IPS DF 19.7 (cell line): ENCODE data around the gene SLC7A6OS.

ENCODE experiments used
- DNase-seq: peaks from one replicate; pipeline ENCODE4 v3.0.0-alpha.2; 2013; ENCODE audit warnings: low read depth, low spot score

Gene SLC7A6OS

DNA sequence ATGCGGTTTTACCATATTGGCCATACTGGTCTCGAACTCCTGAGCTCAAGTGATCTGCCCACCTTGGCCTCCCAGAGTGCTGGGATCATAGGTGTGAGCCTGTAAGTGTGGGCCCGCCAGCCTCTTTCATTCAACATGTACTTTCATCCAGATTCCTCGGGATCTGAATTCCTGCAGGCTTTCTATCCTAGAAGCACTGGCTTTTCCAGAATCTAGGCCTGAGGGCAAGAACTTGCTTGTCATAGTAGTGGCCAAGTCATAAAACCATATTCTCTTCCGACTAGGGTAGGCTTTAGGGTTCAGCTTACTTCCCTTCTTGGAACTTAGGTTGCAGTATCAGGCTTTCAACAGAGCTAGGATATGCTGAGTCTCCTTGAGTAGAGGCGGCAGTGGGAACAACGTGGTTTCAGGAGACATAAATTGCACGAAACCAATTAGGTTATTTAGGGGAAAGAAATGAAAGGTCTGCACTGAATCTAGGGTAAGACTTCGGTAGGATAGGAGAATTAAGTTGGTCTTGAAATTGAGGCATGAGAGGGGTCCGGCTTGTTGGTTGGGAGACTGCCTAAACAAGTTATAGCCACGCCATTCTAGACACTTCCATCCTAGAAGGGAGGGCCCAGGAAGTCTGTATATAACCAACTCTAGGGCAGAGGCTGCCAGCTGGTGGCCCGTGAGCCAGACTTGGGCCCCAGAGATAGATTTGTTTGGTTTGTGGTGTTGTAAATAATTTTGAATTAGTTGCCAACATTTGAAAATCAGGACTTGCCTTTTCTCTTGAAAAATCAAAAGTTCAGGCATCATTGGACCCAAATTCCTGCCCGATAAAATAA, 30.8 kb downstream of the SLC7A6OS start:
- DNase-seq: no peak

DNA sequence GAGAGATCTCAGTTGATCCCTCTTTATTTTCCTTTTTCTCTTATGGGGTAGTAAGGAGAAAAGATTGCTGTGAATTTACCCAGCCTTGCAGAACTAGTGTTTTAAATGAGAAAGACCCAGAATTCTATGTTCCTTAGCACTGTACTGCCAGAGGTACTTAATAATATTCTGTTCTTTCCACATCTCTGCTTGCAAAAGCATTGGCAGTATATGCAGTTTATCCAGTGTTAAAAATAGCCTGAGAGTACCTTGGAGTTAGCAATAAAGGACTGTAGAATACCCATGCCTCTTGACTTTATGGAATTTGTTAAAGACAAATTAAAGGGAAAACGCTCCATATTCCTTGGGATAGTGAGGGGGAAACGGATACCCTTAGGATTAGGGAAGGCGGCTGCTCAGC, 34.5 kb downstream of the SLC7A6OS start:
- DNase-seq: no peak

DNA sequence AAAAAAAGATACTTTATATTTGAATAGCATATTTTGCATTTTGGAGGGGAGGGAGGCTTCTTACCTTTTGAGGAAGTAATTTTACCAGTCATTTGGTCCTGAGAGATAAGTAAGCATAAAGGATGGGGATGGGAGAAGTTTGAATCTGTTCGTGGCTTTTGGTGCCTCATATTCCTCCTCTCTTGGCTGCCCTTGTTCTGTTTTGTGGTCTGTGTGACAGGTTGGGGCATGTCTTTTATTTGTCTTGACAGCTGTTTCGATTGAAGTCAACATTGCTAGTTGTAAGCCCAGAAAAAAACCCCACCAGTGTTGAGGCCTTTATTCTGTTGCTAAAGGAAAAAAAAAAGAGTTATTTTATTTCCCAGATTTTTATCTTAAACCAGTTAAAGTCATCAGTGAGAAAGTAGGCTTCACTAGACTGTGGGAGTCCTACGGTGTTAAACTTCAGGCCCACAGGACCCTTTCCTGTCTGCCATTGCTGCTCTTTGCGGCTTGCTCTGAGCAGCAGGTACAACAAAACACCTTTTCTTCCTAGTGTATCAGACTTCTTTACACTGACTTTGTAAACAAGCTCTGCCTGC, 35.0 kb downstream of the SLC7A6OS start:
- DNase-seq: no peak

DNA sequence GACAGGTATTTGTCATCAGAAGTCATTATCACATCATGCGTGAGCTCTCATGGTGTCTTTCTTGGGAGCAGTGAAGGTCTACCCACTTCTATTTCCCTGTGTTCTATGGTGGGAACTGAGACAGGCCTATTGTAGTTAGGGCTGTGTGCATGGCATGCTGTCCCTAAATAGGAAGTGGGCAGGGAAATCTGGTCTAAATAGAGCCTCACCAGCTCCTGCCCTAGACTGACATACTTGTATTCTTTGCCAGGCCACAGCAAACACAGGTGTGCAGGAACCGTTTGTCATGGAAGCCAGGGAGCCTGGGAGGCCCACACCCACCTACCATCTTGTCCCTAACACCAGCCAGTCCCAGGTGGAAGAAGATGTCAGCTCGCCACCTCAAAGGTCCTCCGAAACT, 36.3 kb downstream of the SLC7A6OS start:
- no peak for DNase-seq

DNA sequence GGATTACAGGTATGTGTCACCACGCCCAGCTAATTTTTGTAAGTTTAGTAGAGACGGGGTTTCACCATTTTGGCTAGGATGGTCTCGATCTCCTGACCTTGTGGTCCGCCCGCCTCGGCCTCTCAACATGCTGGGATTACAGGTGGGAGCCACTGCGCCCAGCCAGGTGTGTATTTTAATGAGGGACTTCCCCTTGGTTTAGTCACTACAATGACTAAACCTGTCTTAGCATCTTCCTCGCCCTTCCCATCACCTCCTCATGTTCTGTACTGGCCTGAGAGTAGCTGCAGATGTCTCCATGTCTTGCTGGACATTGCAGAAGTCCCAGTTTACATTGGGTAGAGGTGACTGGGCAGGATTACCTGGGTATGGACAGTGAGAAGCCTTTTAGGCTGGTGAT, 36.9 kb downstream of the SLC7A6OS start:
- no peak for DNase-seq

DNA sequence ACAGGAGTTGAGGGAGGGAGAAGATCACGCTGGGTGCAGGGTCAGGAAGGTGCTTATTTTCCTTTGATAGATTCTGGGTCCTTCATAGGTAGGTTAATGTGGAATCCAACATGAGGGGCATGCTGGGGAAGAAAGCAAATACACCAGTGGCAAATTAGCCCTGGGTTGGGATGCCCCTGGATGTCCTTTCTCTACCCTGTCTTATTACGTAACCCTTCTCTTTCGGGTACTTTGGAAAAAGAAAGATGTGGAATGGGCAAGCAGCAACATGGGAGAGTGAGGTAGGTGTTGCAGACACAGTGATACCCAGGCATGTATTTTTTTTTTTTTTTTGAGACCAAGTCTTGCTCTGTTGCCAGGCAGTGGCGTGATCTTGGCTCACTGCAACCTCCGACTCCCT, 37.3 kb downstream of the SLC7A6OS start:
- DNase-seq: no peak

DNA sequence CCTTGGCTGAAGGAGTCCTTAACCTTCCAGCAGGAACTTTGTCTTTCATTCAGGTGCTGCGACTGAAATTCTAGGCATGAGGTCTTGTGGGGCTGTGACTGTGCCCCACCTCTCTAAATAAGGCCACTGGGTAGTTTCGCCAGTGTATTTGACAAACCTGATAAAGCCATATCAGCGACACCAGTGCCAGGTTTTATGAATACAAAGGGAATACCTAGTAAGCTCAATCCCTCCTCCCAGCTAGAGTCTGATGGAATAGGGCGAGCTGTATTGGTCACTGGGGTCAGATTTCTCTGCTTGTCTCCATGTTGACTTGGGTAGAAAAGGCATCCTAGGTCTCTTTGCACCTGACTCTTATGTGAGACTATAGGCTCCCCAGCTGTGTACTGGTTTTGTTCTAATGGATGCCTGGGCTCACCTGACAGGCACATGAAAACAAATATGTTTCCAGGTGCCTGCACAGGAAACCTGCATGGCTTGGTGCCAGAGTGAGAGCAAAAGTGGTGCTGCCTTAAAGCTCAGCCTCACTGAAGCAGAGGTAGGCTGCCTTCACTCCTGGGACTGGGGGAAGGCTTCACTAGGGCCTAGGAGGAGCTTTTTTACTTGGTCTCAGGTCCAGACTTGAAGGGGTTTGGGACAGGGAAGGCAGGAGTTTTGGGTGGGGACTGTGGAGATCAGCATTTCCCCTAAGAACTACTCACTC, 38.1 kb downstream of the SLC7A6OS start:
- no peak for DNase-seq

DNA sequence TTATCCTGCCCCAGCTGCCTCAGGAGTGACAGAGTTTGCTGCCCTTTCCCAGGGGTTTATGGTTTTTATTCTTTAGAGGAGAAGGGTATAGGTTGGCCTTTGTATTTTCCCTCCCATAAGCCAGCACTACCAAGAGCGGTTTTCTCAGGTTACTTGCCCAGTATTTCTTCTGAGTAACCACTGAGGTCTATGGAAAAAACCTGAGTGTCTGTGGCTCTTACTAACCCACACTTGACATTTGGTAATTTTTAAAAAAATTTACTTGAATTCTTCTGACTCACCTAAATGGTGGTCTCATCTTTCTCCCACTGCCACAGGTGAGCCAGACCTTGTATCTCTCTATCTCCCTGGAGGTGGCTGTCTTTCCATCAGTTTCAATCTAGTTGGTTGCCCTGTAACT, 40.4 kb downstream of the SLC7A6OS start:
- no peak for DNase-seq

DNA sequence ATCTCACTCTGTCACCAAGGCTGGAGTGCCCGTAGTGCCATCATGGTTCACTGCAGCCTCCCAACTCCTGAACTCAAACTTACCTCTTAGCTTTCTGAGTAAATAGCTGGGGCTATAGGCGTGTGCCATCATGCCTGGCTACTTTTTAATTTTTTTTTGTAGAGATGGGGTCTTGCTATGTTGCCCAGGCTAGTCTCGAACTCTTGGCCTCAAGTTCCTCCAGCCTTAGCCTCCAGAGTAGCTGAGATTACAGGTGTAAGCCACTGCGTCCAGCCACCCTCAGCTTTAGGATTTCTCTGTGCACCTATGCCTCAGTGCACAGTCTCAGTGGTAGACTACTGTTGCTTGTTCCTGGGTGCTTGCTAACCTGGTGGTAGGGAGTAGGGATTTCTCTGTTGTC, 41.0 kb downstream of the SLC7A6OS start:
- no peak for DNase-seq

DNA sequence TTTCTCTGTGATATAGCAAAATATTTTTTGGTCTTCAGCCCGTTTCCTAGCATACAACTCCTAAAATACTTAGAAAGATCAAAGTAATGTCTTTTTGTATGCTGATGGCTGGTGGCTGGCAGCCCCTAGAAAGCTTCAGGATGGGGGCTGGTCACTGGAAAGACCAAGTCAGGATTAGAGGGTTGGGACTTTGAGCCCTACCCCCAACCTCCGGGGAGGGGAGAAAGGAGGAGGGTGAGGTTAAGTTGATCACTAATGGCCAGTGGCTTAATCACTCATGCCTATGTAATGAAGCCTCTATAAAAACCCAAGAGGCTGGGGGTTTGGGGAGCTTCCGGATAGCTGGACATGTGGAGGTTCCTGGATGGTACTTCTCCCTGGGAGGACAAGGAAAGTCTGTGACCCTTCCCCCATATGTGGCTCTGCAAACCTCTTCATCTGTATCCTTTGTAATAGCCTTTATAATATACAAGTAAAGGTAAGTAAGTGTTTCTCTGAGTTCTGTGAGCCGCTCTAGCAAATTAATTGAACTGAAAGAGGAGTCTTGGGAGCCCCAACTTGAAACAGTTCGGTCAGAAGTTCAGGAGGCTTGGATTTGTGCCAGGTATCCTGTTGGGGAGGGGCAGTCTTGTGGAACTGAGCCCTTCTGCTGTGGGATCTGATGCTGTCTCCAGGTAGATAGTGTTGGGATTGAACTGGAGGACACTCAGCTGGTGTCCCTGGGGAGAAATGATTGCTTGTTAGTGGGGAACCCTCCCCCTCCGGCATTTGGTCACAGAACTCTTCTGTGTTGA, 42.9 kb downstream of the SLC7A6OS start:
- DNase-seq: no peak

DNA sequence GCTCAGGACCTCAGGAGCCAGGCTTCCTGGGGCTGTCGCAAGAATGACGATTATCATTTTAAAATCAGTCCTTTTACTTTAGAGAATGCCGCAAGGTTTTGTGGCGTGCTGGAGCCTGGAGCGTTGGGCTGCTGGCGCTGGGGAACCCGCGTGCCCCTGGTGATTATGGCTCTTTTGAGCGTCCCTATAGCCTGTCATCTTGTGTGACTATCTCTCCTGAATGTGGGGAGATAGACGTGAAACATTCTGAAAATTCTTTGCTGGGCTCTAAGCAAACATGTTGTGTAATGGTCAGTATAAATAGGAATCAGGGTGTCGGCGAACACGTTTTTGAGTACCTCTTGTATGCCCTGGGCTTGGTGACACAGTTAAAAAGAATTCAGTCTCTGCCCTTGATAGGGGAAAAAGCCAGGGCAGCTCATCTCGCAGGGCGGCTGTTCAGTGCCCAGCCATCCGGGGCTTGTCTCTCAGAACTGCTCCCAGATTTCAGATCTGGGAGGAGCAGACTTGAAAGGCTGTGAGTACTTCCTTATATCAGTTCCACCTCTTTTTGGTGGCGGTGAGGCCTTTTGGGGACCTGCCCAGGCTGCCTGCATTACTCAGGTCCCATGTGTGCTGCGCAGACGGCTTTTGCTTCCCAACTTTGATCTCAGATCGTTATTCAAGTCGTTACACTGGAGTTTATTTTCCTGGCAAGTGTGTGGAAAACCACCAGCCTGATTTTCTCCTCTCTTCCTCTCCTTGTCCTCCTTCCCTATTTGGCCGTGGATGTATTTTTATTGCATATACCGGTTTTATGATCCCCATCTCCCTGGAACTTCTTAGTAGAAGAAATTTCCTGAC, 45.4 kb downstream of the SLC7A6OS start:
- no peak for DNase-seq

DNA sequence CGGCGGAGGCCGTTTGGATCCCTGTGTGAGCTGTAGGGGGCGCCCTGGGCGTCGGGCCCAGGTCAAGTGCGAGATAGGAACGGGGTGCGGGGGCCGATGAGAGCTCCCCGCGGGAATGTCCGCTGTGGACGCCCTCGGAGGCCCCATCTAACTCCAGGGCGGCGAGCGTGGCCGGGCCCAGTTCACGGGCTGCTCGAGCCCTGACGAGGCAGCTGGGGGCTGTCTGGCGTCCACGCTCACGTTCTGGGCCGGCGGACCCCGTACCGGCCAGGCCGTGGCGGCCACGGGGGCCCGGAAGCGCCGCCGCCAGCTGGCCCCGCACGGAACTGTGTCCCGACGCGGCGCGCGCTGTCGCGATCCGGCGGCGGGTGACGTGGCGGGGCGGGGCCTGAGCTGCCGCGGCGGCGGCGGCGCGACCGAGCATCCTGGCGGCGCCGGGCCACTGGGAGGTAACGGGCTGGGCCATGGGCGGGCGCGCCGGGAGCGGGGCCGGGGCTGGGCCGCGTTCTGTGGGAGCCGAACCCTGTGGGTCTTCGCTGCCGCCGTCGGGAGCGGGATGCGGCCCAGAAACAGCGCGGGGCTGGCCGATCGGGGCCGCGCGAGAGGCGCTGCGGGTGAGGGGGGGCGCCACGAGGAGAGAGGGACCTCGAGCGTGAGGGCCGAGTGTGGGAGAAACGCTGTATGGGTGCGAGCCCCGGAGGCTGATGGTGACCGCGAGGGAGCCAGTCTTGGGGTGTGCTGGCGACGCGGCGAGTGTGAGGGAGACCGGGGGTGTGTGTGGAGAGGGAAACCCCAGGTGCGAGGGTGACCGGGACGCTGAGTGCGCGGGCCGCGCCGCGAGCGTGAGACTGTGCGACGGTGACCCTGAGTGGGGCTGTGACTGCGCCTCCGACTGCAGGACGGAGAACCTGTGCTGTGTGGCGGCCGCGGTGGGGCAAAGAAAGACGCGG, 46.3 kb downstream of the SLC7A6OS start, which contains the start of gene SLC7A6:
Gene SLC7A6, plus strand, starts transcription at position 399 of the 950 bp plus-strand sequence. CDS start 10,201 bp downstream, outside the sequence.
- DNase-seq: no peak

DNA sequence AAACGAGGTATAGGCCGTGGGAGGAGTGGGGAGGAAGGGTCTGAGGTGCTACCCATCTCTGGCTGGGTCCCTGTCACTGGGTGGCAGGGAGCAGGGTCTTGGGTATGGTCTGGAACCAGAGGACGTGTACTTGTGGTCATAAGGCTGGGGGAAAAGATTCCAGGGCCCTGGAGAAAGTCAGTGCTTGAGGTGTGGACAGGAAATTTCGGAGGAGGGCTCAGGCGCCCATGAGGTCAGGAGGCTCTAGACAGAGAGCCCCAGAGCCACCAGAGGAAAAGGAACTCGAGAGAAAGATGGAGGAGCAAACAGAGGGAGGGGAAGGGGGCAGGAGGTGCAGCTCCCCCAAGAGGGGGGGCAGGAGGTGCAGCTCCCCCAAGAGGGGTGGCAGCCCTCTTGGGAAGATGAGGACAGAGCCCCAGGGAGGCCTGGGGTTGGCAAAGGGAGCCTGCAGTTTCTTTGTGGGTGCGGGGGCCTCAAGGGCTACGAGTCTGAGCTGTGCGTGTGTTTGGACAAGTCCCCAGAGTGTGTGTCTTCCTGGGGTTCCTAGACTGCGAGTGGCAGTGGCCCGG, 47.1 kb downstream of the SLC7A6OS start:
- no peak for DNase-seq

DNA sequence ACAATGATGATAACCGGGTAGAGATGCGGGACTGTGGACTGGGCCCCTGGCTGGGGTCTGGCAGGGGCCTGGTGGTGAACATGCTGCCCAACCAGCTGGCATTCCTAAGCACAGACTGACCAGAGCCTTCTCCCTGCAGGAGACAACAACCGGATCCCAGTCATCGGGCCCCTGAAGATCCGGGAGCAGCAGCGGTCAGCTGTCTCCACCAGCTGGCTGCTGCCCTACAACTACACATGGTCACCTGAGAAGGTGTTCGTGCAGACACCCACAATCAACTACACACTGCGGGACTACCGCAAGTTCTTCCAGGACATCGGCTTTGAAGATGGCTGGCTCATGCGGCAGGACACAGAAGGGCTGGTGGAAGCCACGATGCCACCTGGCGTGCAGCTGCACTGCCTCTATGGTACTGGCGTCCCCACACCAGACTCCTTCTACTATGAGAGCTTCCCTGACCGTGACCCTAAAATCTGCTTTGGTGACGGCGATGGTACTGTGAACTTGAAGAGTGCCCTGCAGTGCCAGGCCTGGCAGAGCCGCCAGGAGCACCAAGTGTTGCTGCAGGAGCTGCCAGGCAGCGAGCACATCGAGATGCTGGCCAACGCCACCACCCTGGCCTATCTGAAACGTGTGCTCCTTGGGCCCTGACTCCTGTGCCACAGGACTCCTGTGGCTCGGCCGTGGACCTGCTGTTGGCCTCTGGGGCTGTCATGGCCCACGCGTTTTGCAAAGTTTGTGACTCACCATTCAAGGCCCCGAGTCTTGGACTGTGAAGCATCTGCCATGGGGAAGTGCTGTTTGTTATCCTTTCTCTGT, 51.5 kb downstream of the SLC7A6OS start:
- DNase-seq: no peak

DNA sequence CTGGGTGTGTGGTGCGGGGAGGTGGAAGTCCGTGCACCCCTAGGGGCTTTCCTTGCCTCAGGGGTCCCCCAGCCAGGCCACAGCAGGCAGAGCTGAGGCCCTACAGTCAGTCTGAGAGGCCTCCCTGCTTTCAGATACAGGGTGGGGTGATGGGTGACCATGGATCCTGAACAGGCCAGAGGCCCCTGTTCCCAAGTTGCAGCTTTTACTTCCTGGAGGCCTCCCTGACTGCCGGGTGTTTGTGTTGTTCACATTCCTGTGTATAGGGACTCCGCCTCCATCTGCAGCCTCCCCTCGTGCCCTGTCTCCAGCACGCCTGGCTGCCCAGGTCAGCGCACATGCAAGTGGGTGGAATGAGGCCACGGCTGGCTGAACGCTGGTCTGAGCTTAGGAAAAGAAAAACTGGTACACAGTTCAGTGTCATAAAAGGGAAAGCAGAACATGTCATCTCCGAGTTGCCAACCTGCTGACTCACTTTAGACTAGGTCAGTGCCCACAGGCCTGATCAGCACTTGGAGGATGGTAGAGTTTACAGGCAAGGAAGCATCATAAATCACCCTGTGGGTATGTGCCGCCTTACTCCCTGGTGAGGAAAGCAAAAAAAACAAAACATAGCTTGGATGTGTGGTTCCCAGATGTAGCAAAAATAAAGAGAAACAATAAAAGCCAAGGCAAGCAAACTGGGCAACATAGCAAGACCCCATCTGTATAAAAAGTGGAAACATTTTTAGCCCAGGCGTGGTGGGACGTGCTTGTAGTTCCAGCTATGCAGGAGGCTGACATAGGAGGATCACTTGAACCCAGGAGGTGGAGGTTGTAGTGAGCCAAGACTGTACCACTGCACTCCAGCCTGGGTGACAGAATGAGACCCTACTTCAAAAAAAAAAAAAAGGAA, 52.6 kb downstream of the SLC7A6OS start:
- no peak for DNase-seq

DNA sequence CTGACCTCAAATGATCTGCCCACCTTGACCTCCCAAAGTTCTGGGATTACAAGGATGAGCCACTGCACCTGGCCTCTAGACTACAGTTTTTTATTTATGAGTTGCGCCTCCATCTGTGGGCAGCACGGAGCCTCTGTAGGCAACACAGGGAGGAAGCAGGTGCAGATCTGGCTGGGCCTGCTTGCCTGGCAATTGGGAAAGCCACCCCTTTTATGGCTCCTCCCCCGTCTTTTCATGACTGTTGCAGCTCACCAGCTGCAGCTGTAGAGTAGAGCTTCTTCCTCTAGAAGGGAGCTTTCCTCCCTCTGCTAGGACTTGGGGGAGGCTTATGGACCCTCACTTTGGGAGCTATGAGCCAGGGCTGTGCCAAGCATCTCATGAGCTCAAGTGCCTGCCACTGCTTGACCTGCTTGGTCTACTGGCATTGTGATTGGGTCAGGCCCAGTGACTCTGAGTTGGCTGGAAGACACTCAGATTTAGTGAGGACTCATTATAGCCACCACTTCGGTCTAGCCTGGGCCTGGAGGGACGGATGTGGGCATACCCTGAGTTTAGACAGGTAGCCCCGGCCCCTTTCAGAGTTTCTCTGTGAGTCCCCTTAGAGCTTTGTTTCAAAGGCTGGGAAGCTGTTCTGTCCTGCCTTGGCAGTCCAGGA, 53.4 kb downstream of the SLC7A6OS start:
- no peak for DNase-seq

DNA sequence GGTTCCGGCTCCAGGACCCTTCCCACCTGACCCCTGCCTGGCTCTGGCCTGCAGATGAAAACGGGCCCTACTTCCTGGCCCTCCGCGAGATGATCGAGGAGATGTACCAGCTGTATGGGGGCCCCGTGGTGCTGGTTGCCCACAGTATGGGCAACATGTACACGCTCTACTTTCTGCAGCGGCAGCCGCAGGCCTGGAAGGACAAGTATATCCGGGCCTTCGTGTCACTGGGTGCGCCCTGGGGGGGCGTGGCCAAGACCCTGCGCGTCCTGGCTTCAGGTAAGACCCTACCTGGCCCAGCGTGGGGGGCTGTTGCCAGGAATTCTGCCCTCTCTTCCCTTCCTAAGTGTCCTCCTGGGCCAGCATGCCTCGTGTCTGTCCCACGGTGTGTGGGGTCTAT, 55.0 kb downstream of the SLC7A6OS start:
- no peak for DNase-seq
